Astrocyte (in vitro differentiated cells and primary cell): Measurements from ENCODE around the gene PHF19. TPM values are rescaled to one million over a fixed set of nuclear protein-coding genes. Genes with fewer than 3 reads are reported as not detected.

Source experiments
- DNase-seq: peaks from one replicate; pipeline ENCODE4 v3.0.0-alpha.2; 2010; ENCODE audit warnings: low read depth
- FAIRE-seq: peaks from 2 replicates; lab custom pipeline; 2011; peaks lifted over from hg19 to GRCh38; lab: Jason Lieb, UNC
- H2AFZ ChIP-seq: 2 replicates; pipeline ENCODE4 v1.6.0; 2012; ENCODE audit warnings: low read depth, low read length, inconsistent platforms
- H3K27ac ChIP-seq: 2 replicates; pipeline ENCODE4 v1.5.1; 2011; ENCODE audit warnings: low read depth, low read length, inconsistent platforms
- H3K27me3 ChIP-seq: 2 replicates; pipeline ENCODE4 v1.6.0; 2011; ENCODE audit warnings: low read length, inconsistent platforms; ENCODE audit not compliant: insufficient read depth
- H3K36me3 ChIP-seq: 2 replicates; pipeline ENCODE4 v1.5.1; 2011; ENCODE audit warnings: low read length, inconsistent platforms; ENCODE audit not compliant: insufficient read depth
- H3K4me1 ChIP-seq: 2 replicates; pipeline ENCODE4 v1.5.1; 2011; ENCODE audit warnings: low read length, inconsistent platforms; ENCODE audit not compliant: insufficient read depth
- H3K4me2 ChIP-seq: 2 replicates; pipeline ENCODE4 v1.6.0; 2012; ENCODE audit warnings: low read length, inconsistent platforms
- H3K4me3 ChIP-seq: 2 replicates; pipeline ENCODE4 v1.5.1; 2011; ENCODE audit warnings: low read depth, mild to moderate bottlenecking, low read length, inconsistent platforms; ENCODE audit not compliant: insufficient read depth
- H3K79me2 ChIP-seq: 2 replicates; pipeline ENCODE4 v1.6.0; 2012; ENCODE audit warnings: mild to moderate bottlenecking, low read length, inconsistent platforms; ENCODE audit not compliant: insufficient read depth
- H3K9ac ChIP-seq: 2 replicates; pipeline ENCODE4 v1.6.0; 2012; ENCODE audit warnings: mild to moderate bottlenecking, low read length, inconsistent platforms
- H3K9me3 ChIP-seq: 2 replicates; pipeline ENCODE4 v1.5.1; 2012; ENCODE audit warnings: low read depth, mild to moderate bottlenecking, low read length, inconsistent platforms; ENCODE audit not compliant: insufficient read depth
- H4K20me1 ChIP-seq: 2 replicates; pipeline ENCODE4 v1.6.0; 2012; ENCODE audit warnings: low read length, inconsistent platforms; ENCODE audit not compliant: insufficient read depth
- H3K27ac Mint-ChIP-seq: one replicate; pipeline ENCODE4 v1.8.0; 2021; ENCODE audit warnings: mild to moderate bottlenecking, mixed read lengths; ENCODE audit not compliant: unreplicated experiment
- H3K27me3 Mint-ChIP-seq: one replicate; pipeline ENCODE4 v1.8.0; 2021; ENCODE audit warnings: low read depth, mixed read lengths; ENCODE audit not compliant: unreplicated experiment
- H3K36me3 Mint-ChIP-seq: one replicate; pipeline ENCODE4 v1.8.0; 2021; ENCODE audit warnings: low read depth, mixed read lengths; ENCODE audit not compliant: unreplicated experiment
- H3K4me1 Mint-ChIP-seq: one replicate; pipeline ENCODE4 v1.8.0; 2021; ENCODE audit warnings: low read depth, mixed read lengths; ENCODE audit not compliant: unreplicated experiment
- H3K4me3 Mint-ChIP-seq: one replicate; pipeline ENCODE4 v1.8.0; 2021; ENCODE audit warnings: mild to moderate bottlenecking, moderate library complexity, mixed read lengths; ENCODE audit not compliant: unreplicated experiment
- H3K9me3 Mint-ChIP-seq: one replicate; pipeline ENCODE4 v1.8.0; 2021; ENCODE audit warnings: mild to moderate bottlenecking, mixed read lengths; ENCODE audit not compliant: unreplicated experiment
- CTCF ChIP-seq: IDR thresholded peaks from 2 replicates; pipeline ENCODE4 v1.5.1; 2011; ENCODE audit warnings: low read depth, mild to moderate bottlenecking, inconsistent platforms, low read length, moderate library complexity; ENCODE audit not compliant: insufficient read depth
- EZH2 ChIP-seq: IDR thresholded peaks from 2 replicates; pipeline ENCODE4 v1.6.1; 2012; ENCODE audit warnings: mild to moderate bottlenecking, low read length, inconsistent platforms; ENCODE audit not compliant: insufficient read depth
- total RNA-seq: library from RNA; stranded (reverse); gene quantifications from 2 replicates; pipeline ENCODE4 v1.2.1, GENCODE V29; 2021

PHF19 gene
- total RNA-seq, 1 donor from 2014 or later: 19.5 TPM

GRCh38 chr9:120830151-120830550 is 46.8 kb downstream of the PHF19 start:
- Mint-ChIP-seq H3K36me3 (peaks cover 12% of the 10 kb centered on the region), H3K27ac (no peak overlapping the region)
- H3K36me3 ChIP-seq: peaks cover 36% of the 10 kb centered on the region

GRCh38 chr9:120829650-120830049 is 47.3 kb downstream of the PHF19 start:
- Mint-ChIP-seq H3K36me3 (peaks cover 14% of the 10 kb centered on the region), H3K9me3 (no peaks in the 10 kb centered on the region), H3K4me1 (peaks cover 2% of the 10 kb centered on the region), H3K4me3 (no peak overlapping the region), H3K27ac (no peak overlapping the region), H3K27me3 (no peaks in the 10 kb centered on the region)
- DNase-seq (no peak), FAIRE-seq (no peak)
- H4K20me1 ChIP-seq: peaks cover 19% of the 10 kb centered on the region
- no peak overlapping the region for H3K9ac ChIP-seq
- H3K4me3 ChIP-seq: no peak overlapping the region
- no peaks in the 10 kb centered on the region for H3K9me3 ChIP-seq
- H3K79me2 ChIP-seq: peaks cover 6% of the 10 kb centered on the region
- H3K4me1 ChIP-seq: no peaks in the 10 kb centered on the region
- no peak overlapping the region for H3K27ac ChIP-seq
- H3K27me3 ChIP-seq: no peaks in the 10 kb centered on the region
- TF ChIP-seq CTCF (no peak), EZH2 (no peak)
- H3K4me2 ChIP-seq: no peak overlapping the region
- no peak overlapping the region for H2AFZ ChIP-seq
- peaks cover 36% of the 10 kb centered on the region for H3K36me3 ChIP-seq

More at GRCh38 chr9:120830151-120830550, 46.8 kb downstream of the PHF19 start:
- H3K4me3 ChIP-seq: no peak overlapping the region
- no peak overlapping the region for H3K27ac ChIP-seq
- no peaks in the 10 kb centered on the region for H3K9me3 ChIP-seq
- DNase-seq: no peak
- H3K27me3 ChIP-seq: no peaks in the 10 kb centered on the region
- no peak for FAIRE-seq
- H4K20me1 ChIP-seq: peaks cover 21% of the 10 kb centered on the region
- TF ChIP-seq EZH2 (no peak), CTCF (no peak)
- H3K4me3 Mint-ChIP-seq: no peak overlapping the region
- no peaks in the 10 kb centered on the region for H3K9me3 Mint-ChIP-seq
- peaks cover 7% of the 10 kb centered on the region for H3K79me2 ChIP-seq
- no peaks in the 10 kb centered on the region for H3K27me3 Mint-ChIP-seq
- no peaks in the 10 kb centered on the region for H3K4me1 ChIP-seq
- H3K9ac ChIP-seq: no peak overlapping the region
- H3K4me1 Mint-ChIP-seq: peaks cover 2% of the 10 kb centered on the region
- no peak overlapping the region for H2AFZ ChIP-seq
- no peak overlapping the region for H3K4me2 ChIP-seq

- H3K36me3 Mint-ChIP-seq: peaks cover 10% of the 10 kb centered on the region
- Histone ChIP-seq H3K9me3 (no peaks in the 10 kb centered on the region), H3K27me3 (no peaks in the 10 kb centered on the region), H3K36me3 (peaks cover 39% of the 10 kb centered on the region), H3K9ac (no peak overlapping the region), H4K20me1 (no peaks in the 10 kb centered on the region), H2AFZ (no peak overlapping the region), H3K79me2 (no peaks in the 10 kb centered on the region), H3K4me3 (no peak overlapping the region), H3K4me1 (no peaks in the 10 kb centered on the region), H3K27ac (no peak overlapping the region), H3K4me2 (no peak overlapping the region)
- H3K4me1 Mint-ChIP-seq: no peaks in the 10 kb centered on the region
- H3K27ac Mint-ChIP-seq: no peak overlapping the region
- FAIRE-seq (no peak), DNase-seq (no peak)
- H3K9me3 Mint-ChIP-seq: no peaks in the 10 kb centered on the region
- H3K27me3 Mint-ChIP-seq: no peaks in the 10 kb centered on the region
- H3K4me3 Mint-ChIP-seq: no peak overlapping the region
- TF ChIP-seq EZH2: no peak
- TF ChIP-seq CTCF: no peak
Measured at GRCh38 chr9:120820095-120820494, 56.9 kb downstream of the PHF19 start.
